HG03571 (cell line): Measurements from ENCODE around the gene PAQR4.

Source experiments
- ATAC-seq: cut with Tn5 transposase; IDR thresholded peaks from one replicate; pipeline ENCODE4 v1.9.1; 2021; ENCODE audit not compliant: unreplicated experiment

Gene PAQR4

GRCh38 chr16:3003582-3004270 lies 34.6 kb downstream of the PAQR4 start:
- ATAC-seq: peak; percentile 91

- ATAC-seq: peak; percentile 9
Measured at GRCh38 chr16:3004319-3004718, 35.2 kb downstream of the PAQR4 start.

GRCh38 chr16:3004781-3005284 lies 35.7 kb downstream of the PAQR4 start:
- ATAC-seq: no peak

GRCh38 chr16:3007059-3007956 lies 38.2 kb downstream of the PAQR4 start:
- no peak for ATAC-seq

- no peak for ATAC-seq
Measured at GRCh38 chr16:3007957-3008689, 39.0 kb downstream of the PAQR4 start.

- ATAC-seq: no peak
Measured at GRCh38 chr16:3008690-3009037, 39.5 kb downstream of the PAQR4 start.

- no peak for ATAC-seq
Measured at GRCh38 chr16:3009568-3010390, 40.6 kb downstream of the PAQR4 start.

- ATAC-seq: no peak
Measured at GRCh38 chr16:3010510-3010909, 41.4 kb downstream of the PAQR4 start.

- no peak for ATAC-seq
Measured at GRCh38 chr16:3012246-3012645, 43.1 kb downstream of the PAQR4 start.

- no peak for ATAC-seq
Measured at GRCh38 chr16:3012828-3013420, 43.8 kb downstream of the PAQR4 start, which contains the start of gene CLDN9. Gene CLDN9, plus strand, starts transcription at chr16:3012923. Its CDS starts 440 bp downstream, at chr16:3013363.

GRCh38 chr16:3013491-3013951 lies 44.4 kb downstream of the PAQR4 start:
- no peak for ATAC-seq

GRCh38 chr16:3013998-3014690 lies 45.0 kb downstream of the PAQR4 start:
- ATAC-seq: no peak

- ATAC-seq: no peak
Measured at GRCh38 chr16:3014971-3015370, 45.8 kb downstream of the PAQR4 start.

- no peak for ATAC-seq
Measured at GRCh38 chr16:3015865-3016521, 46.8 kb downstream of the PAQR4 start.

GRCh38 chr16:3017344-3017743 lies 48.2 kb downstream of the PAQR4 start:
- no peak for ATAC-seq

GRCh38 chr16:3017794-3018506 lies 48.8 kb downstream of the PAQR4 start, which contains the start of gene CLDN6:
Gene CLDN6, minus strand, starts transcription at chr16:3018183. Its CDS starts 2,162 bp downstream, at chr16:3016021.
- ATAC-seq: no peak

- no peak for ATAC-seq
Measured at GRCh38 chr16:3019594-3020246, 50.6 kb downstream of the PAQR4 start.

GRCh38 chr16:3020247-3020603 lies 51.1 kb downstream of the PAQR4 start, which contains the start of gene TNFRSF12A:
Gene TNFRSF12A, plus strand, starts transcription at chr16:3020368. Its CDS starts 30 bp downstream, at chr16:3020398.
- no peak for ATAC-seq
